ENCODE data around the gene RAD51AP2.

DNA sequence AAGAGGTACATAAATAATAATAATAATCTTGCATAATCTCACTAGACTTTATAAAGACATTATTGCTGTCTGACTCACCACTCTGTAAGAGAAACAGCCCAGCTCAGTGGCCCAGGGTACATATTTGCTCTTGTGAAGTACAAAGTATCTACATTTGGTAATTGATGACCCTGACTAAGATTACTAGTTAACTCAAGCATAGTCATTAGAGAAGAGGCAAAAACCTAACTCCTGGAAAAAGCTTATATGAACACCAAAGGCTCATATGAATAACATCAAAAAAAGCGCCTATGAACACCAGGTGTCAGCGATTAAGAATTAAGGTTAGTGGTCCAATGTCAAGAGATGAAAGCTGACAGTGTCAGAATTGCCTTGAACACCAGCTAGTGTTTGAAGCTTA lies 38.4 kb downstream of the RAD51AP2 start:
- TF ChIP-seq, protein P1, sequence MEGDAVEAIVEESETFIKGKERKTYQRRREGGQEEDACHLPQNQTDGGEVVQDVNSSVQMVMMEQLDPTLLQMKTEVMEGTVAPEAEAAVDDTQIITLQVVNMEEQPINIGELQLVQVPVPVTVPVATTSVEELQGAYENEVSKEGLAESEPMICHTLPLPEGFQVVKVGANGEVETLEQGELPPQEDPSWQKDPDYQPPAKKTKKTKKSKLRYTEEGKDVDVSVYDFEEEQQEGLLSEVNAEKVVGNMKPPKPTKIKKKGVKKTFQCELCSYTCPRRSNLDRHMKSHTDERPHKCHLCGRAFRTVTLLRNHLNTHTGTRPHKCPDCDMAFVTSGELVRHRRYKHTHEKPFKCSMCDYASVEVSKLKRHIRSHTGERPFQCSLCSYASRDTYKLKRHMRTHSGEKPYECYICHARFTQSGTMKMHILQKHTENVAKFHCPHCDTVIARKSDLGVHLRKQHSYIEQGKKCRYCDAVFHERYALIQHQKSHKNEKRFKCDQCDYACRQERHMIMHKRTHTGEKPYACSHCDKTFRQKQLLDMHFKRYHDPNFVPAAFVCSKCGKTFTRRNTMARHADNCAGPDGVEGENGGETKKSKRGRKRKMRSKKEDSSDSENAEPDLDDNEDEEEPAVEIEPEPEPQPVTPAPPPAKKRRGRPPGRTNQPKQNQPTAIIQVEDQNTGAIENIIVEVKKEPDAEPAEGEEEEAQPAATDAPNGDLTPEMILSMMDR (conservative IDR thresholded peaks at IDR 0.05; ENCODE audit: low read length): no peak
- TF ChIP-seq EZH2phosphoT487 (IDR thresholded peaks at IDR 0.05; ENCODE audit: borderline replicate concordance): no peak
